Measurements from ENCODE around the gene CD1B.

DNA sequence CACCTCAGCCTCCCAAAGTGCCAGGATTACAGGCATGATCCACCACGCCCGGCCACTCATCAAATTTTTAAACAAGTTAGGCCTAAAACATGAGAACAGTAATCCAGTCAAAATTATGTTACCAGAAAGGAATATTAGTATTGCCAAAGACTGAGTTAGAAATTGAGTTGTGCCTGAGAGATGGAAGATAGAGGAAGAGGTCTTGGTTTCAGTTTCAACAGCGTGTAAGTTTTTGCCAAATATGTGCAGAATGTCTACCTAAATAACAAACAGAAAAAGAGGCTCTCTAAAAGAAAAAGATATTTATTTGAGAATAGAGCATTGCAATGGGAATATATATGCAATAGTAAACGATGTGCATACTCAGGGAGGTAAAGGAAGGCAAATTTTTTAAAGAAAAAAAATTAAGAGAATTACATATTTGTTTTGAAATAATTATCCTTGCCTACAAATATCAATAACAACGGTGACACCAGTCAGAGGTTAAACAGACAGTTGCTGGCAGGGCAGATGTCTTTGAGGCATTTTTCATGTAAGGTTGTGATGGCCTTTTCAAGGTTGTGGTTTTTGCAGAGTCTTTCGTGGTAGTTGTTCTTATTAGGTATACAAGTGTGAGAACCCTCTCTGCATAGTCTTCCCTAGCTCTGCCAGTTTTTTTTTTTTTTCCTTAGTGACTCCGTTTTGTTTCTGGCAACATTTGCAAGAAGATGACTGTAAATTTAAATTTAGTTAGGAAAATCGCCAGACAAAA is 2.2 kb upstream of the CD1B start:
- no peak for TF ChIP-seq ARNTL (CRISPR knock-in tag; IDR thresholded peaks at IDR 0.05; ENCODE audit: borderline replicate concordance, low read depth)
- no peak for TF ChIP-seq ZFP30 (CRISPR knock-in tag; IDR thresholded peaks at IDR 0.05)
- no peak for TF ChIP-seq ZFP3 (CRISPR knock-in tag; IDR thresholded peaks at IDR 0.05)
- TF ChIP-seq ISL1 (CRISPR knock-in tag; IDR thresholded peaks at IDR 0.05) = no peak
- TF ChIP-seq PPARA (CRISPR knock-in tag; IDR thresholded peaks at IDR 0.05; ENCODE audit: borderline replicate concordance) = no peak
- TF ChIP-seq, protein P1, sequence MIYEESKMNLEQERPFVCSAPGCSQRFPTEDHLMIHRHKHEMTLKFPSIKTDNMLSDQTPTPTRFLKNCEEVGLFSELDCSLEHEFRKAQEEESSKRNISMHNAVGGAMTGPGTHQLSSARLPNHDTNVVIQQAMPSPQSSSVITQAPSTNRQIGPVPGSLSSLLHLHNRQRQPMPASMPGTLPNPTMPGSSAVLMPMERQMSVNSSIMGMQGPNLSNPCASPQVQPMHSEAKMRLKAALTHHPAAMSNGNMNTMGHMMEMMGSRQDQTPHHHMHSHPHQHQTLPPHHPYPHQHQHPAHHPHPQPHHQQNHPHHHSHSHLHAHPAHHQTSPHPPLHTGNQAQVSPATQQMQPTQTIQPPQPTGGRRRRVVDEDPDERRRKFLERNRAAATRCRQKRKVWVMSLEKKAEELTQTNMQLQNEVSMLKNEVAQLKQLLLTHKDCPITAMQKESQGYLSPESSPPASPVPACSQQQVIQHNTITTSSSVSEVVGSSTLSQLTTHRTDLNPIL (CRISPR knock-in tag; IDR thresholded peaks at IDR 0.05; ENCODE audit: low read depth) = no peak
- TF ChIP-seq, protein P2, sequence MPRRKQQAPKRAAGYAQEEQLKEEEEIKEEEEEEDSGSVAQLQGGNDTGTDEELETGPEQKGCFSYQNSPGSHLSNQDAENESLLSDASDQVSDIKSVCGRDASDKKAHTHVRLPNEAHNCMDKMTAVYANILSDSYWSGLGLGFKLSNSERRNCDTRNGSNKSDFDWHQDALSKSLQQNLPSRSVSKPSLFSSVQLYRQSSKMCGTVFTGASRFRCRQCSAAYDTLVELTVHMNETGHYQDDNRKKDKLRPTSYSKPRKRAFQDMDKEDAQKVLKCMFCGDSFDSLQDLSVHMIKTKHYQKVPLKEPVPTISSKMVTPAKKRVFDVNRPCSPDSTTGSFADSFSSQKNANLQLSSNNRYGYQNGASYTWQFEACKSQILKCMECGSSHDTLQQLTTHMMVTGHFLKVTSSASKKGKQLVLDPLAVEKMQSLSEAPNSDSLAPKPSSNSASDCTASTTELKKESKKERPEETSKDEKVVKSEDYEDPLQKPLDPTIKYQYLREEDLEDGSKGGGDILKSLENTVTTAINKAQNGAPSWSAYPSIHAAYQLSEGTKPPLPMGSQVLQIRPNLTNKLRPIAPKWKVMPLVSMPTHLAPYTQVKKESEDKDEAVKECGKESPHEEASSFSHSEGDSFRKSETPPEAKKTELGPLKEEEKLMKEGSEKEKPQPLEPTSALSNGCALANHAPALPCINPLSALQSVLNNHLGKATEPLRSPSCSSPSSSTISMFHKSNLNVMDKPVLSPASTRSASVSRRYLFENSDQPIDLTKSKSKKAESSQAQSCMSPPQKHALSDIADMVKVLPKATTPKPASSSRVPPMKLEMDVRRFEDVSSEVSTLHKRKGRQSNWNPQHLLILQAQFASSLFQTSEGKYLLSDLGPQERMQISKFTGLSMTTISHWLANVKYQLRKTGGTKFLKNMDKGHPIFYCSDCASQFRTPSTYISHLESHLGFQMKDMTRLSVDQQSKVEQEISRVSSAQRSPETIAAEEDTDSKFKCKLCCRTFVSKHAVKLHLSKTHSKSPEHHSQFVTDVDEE (CRISPR knock-in tag; IDR thresholded peaks at IDR 0.05) = no peak

Data from SK-N-SH treated with all-trans-retinoic acid at 6 μM for 48 hours (cell line).